ENCODE results near the gene HSPB9.

The HSPB9 gene

DNA sequence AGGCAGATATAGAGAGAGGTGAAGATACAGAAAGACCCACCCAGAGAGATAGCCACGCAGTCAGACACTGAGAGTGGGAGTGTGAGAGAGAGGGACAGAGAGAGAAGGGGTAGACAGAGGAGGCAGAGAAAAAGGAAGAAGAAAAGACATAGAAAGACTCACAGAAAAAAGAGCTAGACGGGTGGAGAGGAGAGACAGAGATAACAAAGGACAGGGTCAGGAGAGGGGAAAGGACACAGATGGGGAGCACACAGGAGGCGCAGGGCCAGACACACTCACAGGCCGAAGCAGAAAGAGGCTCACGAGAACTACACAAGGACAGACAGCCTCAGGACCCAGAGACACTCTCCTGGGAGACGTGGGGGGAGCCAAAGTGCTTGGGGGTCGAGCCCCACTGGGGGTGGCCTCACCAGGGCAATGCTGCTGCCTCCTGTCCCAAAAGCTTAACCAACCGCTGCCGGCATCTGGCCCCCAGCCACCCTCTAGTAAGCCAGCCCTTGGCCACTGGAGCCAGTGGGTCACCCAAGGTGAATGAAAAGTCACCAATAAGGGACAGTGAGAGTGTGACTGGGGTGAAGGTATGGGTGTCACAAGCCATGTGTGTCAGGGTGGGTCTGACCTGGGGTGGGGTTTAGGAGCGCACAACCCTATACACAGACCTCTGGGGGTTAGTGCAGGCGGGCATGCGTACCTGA, 28.1 kb upstream of the HSPB9 start:
- Histone ChIP-seq H3K27me3 (ENCODE audit: insufficient read depth, poor library complexity, severe bottlenecking) (peaks cover 4% of the 10 kb centered on the region), H3K4me3 (replicated peaks; ENCODE audit: insufficient read depth, low read length) (no peak overlapping the region), H3K27ac (replicated peaks) (no peak overlapping the region)
- no peak for TF ChIP-seq SPI1 (IDR thresholded peaks at IDR 0.05; ENCODE audit: borderline replicate concordance, low read depth)
- TF ChIP-seq CTCF (IDR thresholded peaks at IDR 0.05; ENCODE audit: insufficient read depth, low read length), result no peak
- TF ChIP-seq GABPA (IDR thresholded peaks at IDR 0.05; ENCODE audit: low read depth), result no peak
- TF ChIP-seq POLR2AphosphoS5 (IDR thresholded peaks at IDR 0.05; ENCODE audit: low read depth), result no peak
- TF ChIP-seq, protein P1, sequence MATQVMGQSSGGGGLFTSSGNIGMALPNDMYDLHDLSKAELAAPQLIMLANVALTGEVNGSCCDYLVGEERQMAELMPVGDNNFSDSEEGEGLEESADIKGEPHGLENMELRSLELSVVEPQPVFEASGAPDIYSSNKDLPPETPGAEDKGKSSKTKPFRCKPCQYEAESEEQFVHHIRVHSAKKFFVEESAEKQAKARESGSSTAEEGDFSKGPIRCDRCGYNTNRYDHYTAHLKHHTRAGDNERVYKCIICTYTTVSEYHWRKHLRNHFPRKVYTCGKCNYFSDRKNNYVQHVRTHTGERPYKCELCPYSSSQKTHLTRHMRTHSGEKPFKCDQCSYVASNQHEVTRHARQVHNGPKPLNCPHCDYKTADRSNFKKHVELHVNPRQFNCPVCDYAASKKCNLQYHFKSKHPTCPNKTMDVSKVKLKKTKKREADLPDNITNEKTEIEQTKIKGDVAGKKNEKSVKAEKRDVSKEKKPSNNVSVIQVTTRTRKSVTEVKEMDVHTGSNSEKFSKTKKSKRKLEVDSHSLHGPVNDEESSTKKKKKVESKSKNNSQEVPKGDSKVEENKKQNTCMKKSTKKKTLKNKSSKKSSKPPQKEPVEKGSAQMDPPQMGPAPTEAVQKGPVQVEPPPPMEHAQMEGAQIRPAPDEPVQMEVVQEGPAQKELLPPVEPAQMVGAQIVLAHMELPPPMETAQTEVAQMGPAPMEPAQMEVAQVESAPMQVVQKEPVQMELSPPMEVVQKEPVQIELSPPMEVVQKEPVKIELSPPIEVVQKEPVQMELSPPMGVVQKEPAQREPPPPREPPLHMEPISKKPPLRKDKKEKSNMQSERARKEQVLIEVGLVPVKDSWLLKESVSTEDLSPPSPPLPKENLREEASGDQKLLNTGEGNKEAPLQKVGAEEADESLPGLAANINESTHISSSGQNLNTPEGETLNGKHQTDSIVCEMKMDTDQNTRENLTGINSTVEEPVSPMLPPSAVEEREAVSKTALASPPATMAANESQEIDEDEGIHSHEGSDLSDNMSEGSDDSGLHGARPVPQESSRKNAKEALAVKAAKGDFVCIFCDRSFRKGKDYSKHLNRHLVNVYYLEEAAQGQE (IDR thresholded peaks at IDR 0.05; ENCODE audit: insufficient replicate concordance, low read depth), result no peak
- DNase-seq (ENCODE audit: low read depth in 1 of 2, low spot score in 1 of 2), result no peak

- H3K4me3 ChIP-seq (replicated peaks; ENCODE audit: insufficient read depth, low read length), result no peak overlapping the region
- DNase-seq (ENCODE audit: low read depth in 1 of 2, low spot score in 1 of 2), result no peak
- TF ChIP-seq SPI1 (IDR thresholded peaks at IDR 0.05; ENCODE audit: borderline replicate concordance, low read depth), result no peak
- TF ChIP-seq POLR2AphosphoS5 (IDR thresholded peaks at IDR 0.05; ENCODE audit: low read depth), result no peak
- no peak for TF ChIP-seq CTCF (IDR thresholded peaks at IDR 0.05; ENCODE audit: insufficient read depth, low read length)
- no peak for TF ChIP-seq GABPA (IDR thresholded peaks at IDR 0.05; ENCODE audit: low read depth)
- TF ChIP-seq, protein P1 (IDR thresholded peaks at IDR 0.05; ENCODE audit: insufficient replicate concordance, low read depth), result no peak
- peaks cover 4% of the 10 kb centered on the region for H3K27me3 ChIP-seq (ENCODE audit: insufficient read depth, poor library complexity, severe bottlenecking)
- H3K27ac ChIP-seq (replicated peaks), result no peak overlapping the region
Measured at GRCh38 chr17:42096360-42097111, 26.1 kb upstream of the HSPB9 start.

DNA sequence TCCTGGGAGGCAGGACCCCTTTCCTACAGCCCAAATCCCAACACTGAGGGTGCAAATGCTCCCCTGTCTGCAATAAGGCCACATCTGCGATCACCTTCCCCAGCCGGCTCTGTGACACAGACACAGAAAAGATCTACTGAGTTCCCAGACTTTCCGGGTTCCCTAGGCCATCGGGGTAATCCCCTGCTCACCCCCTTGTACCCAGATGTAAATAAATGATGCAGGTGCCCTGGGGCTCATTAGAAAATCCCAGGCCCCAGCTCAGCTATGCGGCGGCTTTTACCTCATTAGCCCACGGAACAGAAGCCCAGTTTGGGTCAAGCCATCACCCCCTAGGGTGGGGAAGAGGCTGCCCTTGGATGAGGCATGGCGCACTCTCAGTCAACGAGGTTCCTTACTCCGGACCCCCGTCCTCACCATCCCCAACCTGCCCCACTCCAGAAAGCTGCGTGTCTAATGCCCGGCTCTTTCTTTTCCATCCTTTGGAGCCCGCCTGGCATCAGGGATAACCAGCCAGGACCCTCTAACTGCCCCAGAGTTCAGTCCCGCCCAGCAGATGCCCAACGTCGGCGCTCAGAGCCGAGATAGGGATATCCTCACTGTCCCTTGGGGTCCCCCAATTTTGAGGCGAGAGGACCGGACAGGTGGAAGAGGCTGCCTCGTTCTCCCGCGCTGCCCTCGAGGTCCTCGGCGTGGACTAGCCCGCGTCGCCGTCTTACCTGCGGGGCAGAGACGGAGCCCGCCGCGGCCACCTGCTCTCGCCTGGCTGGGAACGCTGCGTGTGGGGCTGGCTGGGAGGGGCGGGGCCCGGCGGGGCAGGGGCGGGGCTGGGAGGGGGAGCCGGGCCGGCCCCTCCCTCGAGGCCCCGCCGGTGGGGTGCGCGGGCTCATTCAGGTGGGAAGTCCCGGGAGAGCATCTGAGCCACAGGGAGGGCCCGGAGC, 24.6 kb upstream of the HSPB9 start, which contains the start of gene ZNF385C:
Gene ZNF385C (minus strand): TSS at position 783 of the 941 bp plus-strand sequence. CDS start 35,417 bp downstream, outside the sequence.
- Histone ChIP-seq H3K27ac (replicated peaks) (no peak within 1 kb of the TSS), H3K27me3 (ENCODE audit: insufficient read depth, poor library complexity, severe bottlenecking) (peaks cover 4% of the 10 kb centered on the region), H3K4me3 (replicated peaks; ENCODE audit: insufficient read depth, low read length) (no peak within 1 kb of the TSS)
- TF ChIP-seq CTCF (IDR thresholded peaks at IDR 0.05; ENCODE audit: insufficient read depth, low read length) (no peak), SPI1 (IDR thresholded peaks at IDR 0.05; ENCODE audit: borderline replicate concordance, low read depth) (no peak), GABPA (IDR thresholded peaks at IDR 0.05; ENCODE audit: low read depth) (no peak), POLR2AphosphoS5 (IDR thresholded peaks at IDR 0.05; ENCODE audit: low read depth) (no peak)
- TF ChIP-seq, protein P1 (IDR thresholded peaks at IDR 0.05; ENCODE audit: insufficient replicate concordance, low read depth), result no peak
- DNase-seq (ENCODE audit: low read depth in 1 of 2, low spot score in 1 of 2), result no peak
